Pancreas (tissue), 10 donors: ENCODE results near the gene DGCR6. TPM values are rescaled to one million over a fixed set of nuclear protein-coding genes. Genes with fewer than 3 reads are reported as not detected.
"Not testable (repeated sequence)": the region's sequence is repeated elsewhere in the genome, so short reads cannot be mapped to it uniquely, and the experiment has no call there.

Experiments
- ATAC-seq, 4 donors: fragments of 200-7000 bp; cut with Tn5 transposase; one replicate each; pipeline versions ENCODE4 v1.8.0 to v1.9.1; 2020; ENCODE audit warnings: mild to moderate bottlenecking in 4 of 4, moderate library complexity in 4 of 4
- DNase-seq, 6 donors: peaks; one replicate each; pipeline ENCODE4 v3.0.0-alpha.2; 2020
- FAIRE-seq: peaks from 2 replicates; lab custom pipeline; 2012; peaks lifted over from hg19 to GRCh38; lab: Jason Lieb, UNC
- H3K27ac ChIP-seq, 4 donors: fragments of 200-600 bp; sonication (generic); 1 replicate in 3 of 4; 2 replicates in 1 of 4; pipeline versions ENCODE4 v1.5.0 to v1.8.0; 2020
- H3K27me3 ChIP-seq, 4 donors: fragments of 200-600 bp; one replicate each; pipeline ENCODE4 v1.8.0; 2021
- H3K36me3 ChIP-seq, 3 donors: fragments of 200-600 bp; sonication (generic) in 1 of 3; one replicate each; pipeline versions ENCODE4 v1.5.0 to v1.8.0; 2020 to 2021
- H3K4me1 ChIP-seq, 3 donors: fragments of 200-600 bp; one replicate each; pipeline ENCODE4 v1.8.0; 2021
- H3K4me3 ChIP-seq, 4 donors: fragments of 200-600 bp; sonication (generic) in 2 of 4; one replicate each; pipeline versions ENCODE4 v1.5.0 to v1.8.0; 2020 to 2021
- H3K9me3 ChIP-seq, 4 donors: fragments of 200-600 bp; one replicate each; pipeline ENCODE4 v1.8.0; 2021
- WGBS, 2 donors: extraction: QIAGEN DNeasy Blood & Tissue Kit; methylation state at CpG; one replicate each; pipeline ENCODE4 v1.1.7; 2013; 5-methylcytosine and 5-hydroxymethylcytosine counted together
- intact Hi-C, 3 donors: fragments of 100-400 bp; cut with DNase I; formaldehyde crosslinking; loops; one replicate each; pipeline versions ENCODE4 v1.11.1 to v1.14.2; 2022
- polyA plus RNA-seq, 2 donors: library from polyadenylated mRNA; stranded (reverse); fragments of 200-250 nt; gene quantifications; one replicate each; pipeline ENCODE4 v1.2.3, GENCODE V29; 2013
- total RNA-seq, 6 donors: library from RNA; stranded (reverse); fragmentation: NEBNext Ultra II Directional in 4 of 6; extraction: Animal tissue kit (Norgen Biotek cat#: 25700) in 4 of 6; gene quantifications; one replicate each; pipeline versions ENCODE4 v1.2.1 to v1.2.4, GENCODE V29; 2021 to 2023
- TF ChIP-seq, protein P1 (sequence below), 4 donors: fragments of 200-600 bp; sonication (generic) in 3 of 4; IDR thresholded peaks; one replicate each; pipeline versions ENCODE4 v1.5.0 to v1.8.0; 2021; ENCODE audit warnings: antibody characterized with exemption in 4 of 4
- donor health status: healthy with polysubstance abuse.
- donor health status: DM: no; HTN: no; CAD: no; lungs with moderate emphysema.
- donor health status: DM: no; HTN: no; CAD: no.
- donor health status: control.
- donor health status: control.
- donor health status: Bipolar disorder and iron deficiency.
- donor health status: DM: yes; HTN: yes; CAD: no.
- donor health status: DM: no; HTN: no; CAD: no.
- donor health status: DM: no; HTN: no; CAD: no.
- donor health status: DM: yes; HTN: yes; CAD: no.

The DGCR6 gene
- total and polyA plus RNA-seq, 8 donors, result 0.76 to 4.1 (median 2.0) TPM

DNA sequence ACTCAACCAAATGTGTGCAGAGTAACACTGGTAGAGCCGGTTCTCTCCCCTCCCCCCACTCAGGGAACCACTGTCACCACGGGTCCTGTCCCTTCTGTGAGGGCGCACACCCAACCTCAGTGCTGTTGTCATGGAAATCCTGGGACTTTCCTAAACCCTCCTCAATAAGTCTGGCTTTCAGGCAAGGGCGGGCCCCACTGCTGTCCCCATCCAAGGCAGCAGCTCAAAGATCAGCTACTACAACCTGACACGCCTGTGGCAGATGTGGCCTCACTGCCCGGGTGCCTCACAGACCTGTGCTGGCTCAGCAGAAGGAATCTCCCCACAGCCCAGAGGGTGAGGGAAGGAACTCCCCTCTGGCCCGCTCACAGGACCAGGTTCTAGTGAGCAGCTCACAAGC lies 27.8 kb downstream of the DGCR6 start:
- Histone ChIP-seq H3K9me3 (no peaks in the 10 kb centered on the region), H3K27me3 (no peaks in the 10 kb centered on the region), H3K4me3 (no peak overlapping the region), H3K36me3 (no peaks in the 10 kb centered on the region), H3K4me1 (no peaks in the 10 kb centered on the region), H3K27ac (no peak overlapping the region)
- TF ChIP-seq, protein P1, sequence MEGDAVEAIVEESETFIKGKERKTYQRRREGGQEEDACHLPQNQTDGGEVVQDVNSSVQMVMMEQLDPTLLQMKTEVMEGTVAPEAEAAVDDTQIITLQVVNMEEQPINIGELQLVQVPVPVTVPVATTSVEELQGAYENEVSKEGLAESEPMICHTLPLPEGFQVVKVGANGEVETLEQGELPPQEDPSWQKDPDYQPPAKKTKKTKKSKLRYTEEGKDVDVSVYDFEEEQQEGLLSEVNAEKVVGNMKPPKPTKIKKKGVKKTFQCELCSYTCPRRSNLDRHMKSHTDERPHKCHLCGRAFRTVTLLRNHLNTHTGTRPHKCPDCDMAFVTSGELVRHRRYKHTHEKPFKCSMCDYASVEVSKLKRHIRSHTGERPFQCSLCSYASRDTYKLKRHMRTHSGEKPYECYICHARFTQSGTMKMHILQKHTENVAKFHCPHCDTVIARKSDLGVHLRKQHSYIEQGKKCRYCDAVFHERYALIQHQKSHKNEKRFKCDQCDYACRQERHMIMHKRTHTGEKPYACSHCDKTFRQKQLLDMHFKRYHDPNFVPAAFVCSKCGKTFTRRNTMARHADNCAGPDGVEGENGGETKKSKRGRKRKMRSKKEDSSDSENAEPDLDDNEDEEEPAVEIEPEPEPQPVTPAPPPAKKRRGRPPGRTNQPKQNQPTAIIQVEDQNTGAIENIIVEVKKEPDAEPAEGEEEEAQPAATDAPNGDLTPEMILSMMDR (IDR thresholded peaks at IDR 0.05), result no peak
- intact Hi-C loops, result no loop called here
- no CpG with 5 or more reads among the region's 7 CpGs for WGBS, 2 donors
- peak in 1 of 4 donors; percentile 12 for ATAC-seq
- FAIRE-seq, result no peak
- no peak for DNase-seq

DNA sequence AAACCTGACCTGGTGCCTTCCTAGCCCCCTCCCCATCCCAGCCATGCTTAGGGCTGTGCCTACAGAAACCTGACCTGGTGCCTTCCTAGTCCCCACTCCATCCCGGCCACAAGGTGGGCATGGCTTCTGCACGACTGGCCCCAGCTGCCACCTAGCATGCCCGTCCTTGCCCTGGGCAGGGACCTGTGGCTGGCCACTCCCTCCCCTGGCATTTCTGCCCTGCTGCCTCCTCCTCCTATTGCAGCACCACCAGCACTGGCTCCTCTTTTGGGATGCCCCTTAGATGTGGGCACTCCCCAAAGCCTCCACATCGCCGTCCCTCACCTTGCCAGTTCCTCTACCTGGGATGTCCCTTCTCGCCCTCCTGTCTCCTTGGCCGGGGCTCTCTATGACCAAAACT lies 28.6 kb downstream of the DGCR6 start:
- DNase-seq, FAIRE-seq: not testable (repeated sequence)

DNA sequence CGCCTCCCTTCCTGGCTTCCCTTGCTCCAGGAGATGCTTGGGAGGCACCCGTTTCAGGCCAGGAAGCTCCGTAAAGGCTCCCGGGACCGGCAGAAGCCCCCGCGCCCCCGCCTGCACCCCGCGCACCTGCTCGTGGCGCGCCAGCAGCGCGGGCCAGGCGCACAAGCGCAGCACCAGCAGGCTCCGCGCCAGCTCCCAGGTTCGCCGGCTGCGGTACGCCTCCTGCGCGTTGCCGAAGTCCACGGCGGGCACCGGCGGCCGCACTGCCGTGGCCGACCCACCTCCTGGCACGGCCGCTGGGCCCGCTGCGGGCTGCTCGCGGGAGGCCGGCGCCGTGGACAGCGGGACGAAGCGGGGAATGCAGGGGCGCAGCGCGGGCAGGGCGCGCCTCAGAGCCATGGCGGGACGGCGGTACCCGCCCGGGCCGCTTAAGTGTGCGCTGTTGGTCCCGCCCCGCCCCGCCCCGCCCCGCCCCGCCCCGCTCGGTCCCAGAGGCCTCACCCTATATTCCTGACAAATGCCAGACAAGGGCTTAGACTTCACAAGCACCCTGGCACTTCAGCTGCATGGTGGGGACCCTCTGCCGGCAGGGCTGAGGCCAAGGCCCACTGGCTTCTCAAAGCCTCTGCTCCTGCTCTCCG lies 29.9 kb downstream of the DGCR6 start, which contains the start of gene PRODH:
Gene PRODH (minus strand): TSS at position 405 of the 641 bp plus-strand sequence. CDS start 6 bp downstream, at position 399.
- peak; percentile 62 to 92 (median 82) for ATAC-seq

More for the DNA sequence above, 28.6 kb downstream of the DGCR6 start:
- H3K4me3 ChIP-seq, intact Hi-C loops, H3K36me3 ChIP-seq, H3K9me3 ChIP-seq, H3K27ac ChIP-seq, H3K4me1 ChIP-seq, H3K27me3 ChIP-seq, ATAC-seq: not testable (repeated sequence)
- no CpG with 5 or more reads among the region's 7 CpGs for WGBS, 2 donors

DNA sequence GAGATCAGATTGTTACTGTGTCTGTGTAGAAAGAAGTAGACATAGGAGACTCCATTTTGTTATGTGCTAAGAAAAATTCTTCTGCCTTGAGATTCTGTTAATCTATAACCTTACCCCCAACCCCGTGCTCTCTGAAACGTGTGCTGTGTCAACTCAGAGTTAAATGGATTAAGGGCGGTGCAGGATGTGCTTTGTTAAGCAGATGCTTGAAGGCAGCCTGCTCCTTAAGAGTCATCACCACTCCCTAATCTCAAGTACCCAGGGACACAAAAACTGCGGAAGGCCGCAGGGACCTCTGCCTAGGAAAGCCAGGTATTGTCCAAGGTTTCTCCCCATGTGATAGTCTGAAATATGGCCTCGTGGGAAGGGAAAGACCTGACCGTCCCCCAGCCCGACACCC lies 32.6 kb downstream of the DGCR6 start:
- FAIRE-seq, intact Hi-C loops, H3K4me1 ChIP-seq, H3K27me3 ChIP-seq, ATAC-seq, DNase-seq, H3K36me3 ChIP-seq, H3K9me3 ChIP-seq, H3K4me3 ChIP-seq, H3K27ac ChIP-seq: not testable (repeated sequence)
- 43% methylated on average over 2 of the region's 8 CpGs; no CpG with 5 or more reads in 1 of the 2 donors for WGBS, 2 donors

More for the DNA sequence above, 29.9 kb downstream of the DGCR6 start, which contains the start of gene PRODH:
- Histone ChIP-seq H3K27ac (no peak within 1 kb of the TSS), H3K4me1 (no peaks in the 10 kb centered on the region), H3K27me3 (no peaks in the 10 kb centered on the region), H3K4me3 (no peak within 1 kb of the TSS), H3K9me3 (no peaks in the 10 kb centered on the region), H3K36me3 (no peaks in the 10 kb centered on the region)
- no CpG with 5 or more reads among the region's 67 CpGs for WGBS, 2 donors
- TF ChIP-seq, protein P1 (IDR thresholded peaks at IDR 0.05), result no peak
- DNase-seq (no peak), FAIRE-seq (no peak)
- intact Hi-C loops, result no loop called here

DNA sequence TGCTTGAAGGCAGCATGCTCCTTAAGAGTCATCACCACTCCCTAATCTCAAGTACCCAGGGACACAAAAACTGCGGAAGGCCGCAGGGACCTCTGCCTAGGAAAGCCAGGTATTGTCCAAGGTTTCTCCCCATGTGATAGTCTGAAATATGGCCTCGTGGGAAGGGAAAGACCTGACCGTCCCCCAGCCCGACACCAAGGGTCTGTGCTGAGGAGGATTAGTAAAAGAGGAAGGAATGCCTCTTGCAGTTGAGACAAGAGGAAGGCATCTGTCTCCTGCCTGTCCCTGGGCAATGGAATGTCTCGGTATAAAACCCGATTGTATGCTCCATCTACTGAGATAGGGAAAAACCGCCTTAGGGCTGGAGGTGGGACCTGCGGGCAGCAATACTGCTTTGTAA lies 41.0 kb downstream of the DGCR6 start:
- H3K4me1 ChIP-seq, H3K9me3 ChIP-seq, H3K27ac ChIP-seq, FAIRE-seq, ATAC-seq, H3K36me3 ChIP-seq, intact Hi-C loops, H3K27me3 ChIP-seq, H3K4me3 ChIP-seq: not testable (repeated sequence)
- DNase-seq, result peak in 1 of 6 donors; percentile 3
- 51 to 94% methylated on average over 2 to 3 of the region's 9 CpGs for WGBS, 2 donors

DNA sequence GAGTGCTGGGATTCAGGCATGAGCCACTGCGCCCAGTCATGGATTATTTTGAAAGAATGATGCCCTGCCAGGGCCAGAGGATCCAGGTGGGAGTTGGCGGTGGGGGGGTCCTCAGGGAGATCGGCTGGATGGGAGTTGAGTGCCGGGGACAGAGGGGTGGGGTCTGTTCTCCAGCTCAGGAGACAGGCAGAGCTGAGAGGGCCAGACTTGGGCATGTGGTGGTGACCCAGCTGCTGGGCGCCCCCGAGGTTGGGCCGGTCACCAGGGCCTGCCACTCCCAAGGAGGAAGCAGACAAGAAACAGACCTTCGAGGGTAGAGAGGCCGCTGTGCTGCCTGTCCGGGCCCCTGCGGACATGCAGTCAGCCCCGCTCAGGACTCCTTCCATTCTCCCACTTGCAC lies 41.8 kb downstream of the DGCR6 start:
- H3K4me3 ChIP-seq, result no peak overlapping the region
- intact Hi-C loops, result no loop called here
- H3K36me3 ChIP-seq, result no peaks in the 10 kb centered on the region
- 69 to 72% methylated on average over 9 to 12 of the region's 12 CpGs for WGBS, 2 donors
- no peak overlapping the region for H3K27ac ChIP-seq
- DNase-seq, result peak in 5 of 6 donors; percentile 1 to 33 (median 12)
- no peak for FAIRE-seq
- H3K9me3 ChIP-seq, result no peaks in the 10 kb centered on the region
- no peaks in the 10 kb centered on the region for H3K27me3 ChIP-seq
- no peak for ATAC-seq
- TF ChIP-seq, protein P1 (IDR thresholded peaks at IDR 0.05), result no peak
- no peaks in the 10 kb centered on the region for H3K4me1 ChIP-seq
